HepG2 (cell line): ENCODE data around the gene HYAL1. TPM values are rescaled to one million over a fixed set of nuclear protein-coding genes. Genes with fewer than 3 reads are reported as not detected.

Experiments
- ATAC-seq: fragments of 200-7000 bp; cut with Tn5 transposase; 3 replicates; pipeline ENCODE4 v1.9.1; 2020; ENCODE audit warnings: mild to moderate bottlenecking, moderate library complexity
- BruUV-seq: library from RNA; stranded (reverse); fragments of 400-500 nt; replicated peaks from 2 replicates; lab custom pipeline; 2021; lab: Mats Ljungman, UMichigan
- CTCF ChIA-PET: fragments of 300-600 bp; formaldehyde crosslinking; extraction: SDS; loops from one replicate; lab custom pipeline; 2021; ENCODE audit warnings: low total read pairs, inconsistent platforms, low intra/inter-chr PET ratio; lab: Yijun Ruan, JAX
- POLR2A ChIA-PET: fragments of 350-600 bp; sonication (Branson Sonifier 250); formaldehyde crosslinking; loops from one replicate; lab custom pipeline; 2020; ENCODE audit warnings: antibody characterized with exemption, inconsistent platforms; lab: Yijun Ruan, JAX
- DNase-seq: peaks from one replicate; pipeline ENCODE4 v3.0.0-alpha.2; 2015; ENCODE audit warnings: low spot score
- FAIRE-seq: peaks from 3 replicates; lab custom pipeline; 2011; peaks lifted over from hg19 to GRCh38; lab: Jason Lieb, UNC
- H2AFZ ChIP-seq: one replicate; pipeline ENCODE4 v1.6.1; 2011; ENCODE audit warnings: low read length, inconsistent platforms
- H3K27ac ChIP-seq: fragments of 300-600 bp; 3 replicates; pipeline ENCODE4 v1.8.0; 2011; ENCODE audit warnings: mixed run types, mild to moderate bottlenecking, mixed read lengths, low read length, inconsistent platforms; ENCODE audit not compliant: insufficient read depth; ENCODE audit errors: extremely low read length
- H3K27me3 ChIP-seq, 2 experiments: fragments of 200-600 bp in 1 of 2; 2 replicates in 1 of 2; 3 replicates in 1 of 2; pipeline versions ENCODE4 v1.6.0 to v1.8.0; 2011; ENCODE audit warnings: low read length in 2 of 2, mild to moderate bottlenecking in 2 of 2, moderate library complexity in 2 of 2, inconsistent platforms in 1 of 2; ENCODE audit not compliant: insufficient read depth in 2 of 2, control insufficient read depth in 1 of 2
- H3K36me3 ChIP-seq, 2 experiments: fragments of 200-600 bp in 1 of 2; replicated peaks in 1 of 2; 2 replicates in 1 of 2; 3 replicates in 1 of 2; pipeline versions ENCODE4 v1.5.1 to v1.8.0; 2011; ENCODE audit warnings: low read length in 2 of 2, inconsistent platforms in 1 of 2; ENCODE audit not compliant: insufficient read depth in 2 of 2, control insufficient read depth in 1 of 2
- H3K4me1 ChIP-seq: 2 replicates; pipeline ENCODE4 v1.5.1; 2012; ENCODE audit warnings: low read length, inconsistent platforms; ENCODE audit not compliant: insufficient read depth
- H3K4me2 ChIP-seq: 2 replicates; pipeline ENCODE4 v1.6.0; 2011; ENCODE audit warnings: low read depth, low read length, inconsistent platforms
- H3K4me3 ChIP-seq, 3 experiments: fragments of 200-600 bp in 1 of 3; sonication (generic), shearing (Covaris generic) in 1 of 3; replicated peaks in 1 of 3; 2 replicates each; pipeline ENCODE4 v1.5.1; 2011 to 2016; ENCODE audit warnings: low read length in 3 of 3, inconsistent platforms in 2 of 3, low read depth in 2 of 3, mild to moderate bottlenecking in 2 of 3, control low read depth in 1 of 3, mixed read lengths in 1 of 3; ENCODE audit not compliant: insufficient read depth in 1 of 3
- H3K79me2 ChIP-seq: one replicate; pipeline ENCODE4 v1.6.1; 2011; ENCODE audit warnings: low read length, inconsistent platforms; ENCODE audit not compliant: insufficient read depth
- H3K9ac ChIP-seq: 2 replicates; pipeline ENCODE4 v1.6.0; 2011; ENCODE audit warnings: mild to moderate bottlenecking, low read depth, low read length, inconsistent platforms; ENCODE audit not compliant: insufficient read depth
- H3K9me3 ChIP-seq: 2 replicates; pipeline ENCODE4 v1.5.1; 2012; ENCODE audit warnings: mild to moderate bottlenecking, low read length
- H4K20me1 ChIP-seq: 2 replicates; pipeline ENCODE4 v1.6.0; 2011; ENCODE audit warnings: inconsistent platforms, mild to moderate bottlenecking, low read length, moderate library complexity; ENCODE audit not compliant: insufficient read depth
- CC2D1A ChIP-seq: sonication (generic); formaldehyde crosslinking; IDR thresholded peaks from 2 replicates; pipeline ENCODE4 v1.8.1; 2023; ENCODE audit warnings: mild to moderate bottlenecking, missing genetic modification reagents
- EP300 ChIP-seq, 3 experiments: sonication (generic) in 1 of 3; formaldehyde crosslinking in 1 of 3; IDR thresholded peaks; 2 replicates each; pipeline versions ENCODE4 v1.5.1 to v1.6.1; 2011 to 2020; ENCODE audit warnings: low read depth in 2 of 3, low read length in 2 of 3, borderline replicate concordance in 1 of 3, improper control_type of control experiment in 1 of 3, mild to moderate bottlenecking in 1 of 3, missing genetic modification reagents in 1 of 3, moderate library complexity in 1 of 3
- FOXA1 ChIP-seq, 2 experiments: fragments of 450-650 bp in 1 of 2; sonication (generic) in 1 of 2; formaldehyde crosslinking in 1 of 2; IDR thresholded peaks; 2 replicates each; pipeline versions ENCODE4 v1.4.0 to v1.6.1; 2016 to 2020; ENCODE audit warnings: missing genetic modification reagents in 1 of 2
- GRHL1 ChIP-seq: sonication (generic); formaldehyde crosslinking; conservative IDR thresholded peaks from 2 replicates; pipeline ENCODE4 v1.8.0; 2022; ENCODE audit warnings: missing genetic modification reagents
- HOXD1 ChIP-seq: sonication (generic); formaldehyde crosslinking; IDR thresholded peaks from 2 replicates; pipeline ENCODE4 v1.5.0; 2020; ENCODE audit warnings: missing genetic modification reagents
- KIAA2018 ChIP-seq: sonication (generic); formaldehyde crosslinking; IDR thresholded peaks from 2 replicates; pipeline ENCODE4 v1.5.0; 2020; ENCODE audit warnings: mild to moderate bottlenecking, missing genetic modification reagents, borderline replicate concordance
- MTF1 ChIP-seq: sonication (generic); formaldehyde crosslinking; IDR thresholded peaks from 2 replicates; pipeline ENCODE4 v1.5.0; 2020; ENCODE audit warnings: missing genetic modification reagents
- NCOA1 ChIP-seq: sonication (generic); formaldehyde crosslinking; IDR thresholded peaks from 2 replicates; pipeline ENCODE4 v1.9.0; 2021; ENCODE audit warnings: missing genetic modification reagents
- ONECUT2 ChIP-seq: sonication (generic); formaldehyde crosslinking; IDR thresholded peaks from 2 replicates; pipeline ENCODE4 v1.4.0; 2020; ENCODE audit warnings: missing genetic modification reagents
- RFXAP ChIP-seq: sonication (generic); formaldehyde crosslinking; IDR thresholded peaks from 2 replicates; pipeline ENCODE4 v1.4.0; 2020; ENCODE audit warnings: missing genetic modification reagents, borderline replicate concordance
- ZGPAT ChIP-seq: IDR thresholded peaks from 2 replicates; pipeline ENCODE4 v1.6.1; 2016; ENCODE audit warnings: mild to moderate bottlenecking
- WGBS: methylation state at CpG from one replicate; pipeline ENCODE4 v1.1.6; 2017; ENCODE audit warnings: low lambda C conversion rate; 5-methylcytosine and 5-hydroxymethylcytosine counted together
- in situ Hi-C: cut with HindIII; loops from 2 replicates; pipeline ENCODE4 v1.10.0; 2017; ENCODE audit warnings: low pct_unique_long_range_greater_than_20kb; ENCODE audit not compliant: extremely low pct_ligation_motif_present
- intact Hi-C: fragments of 100-400 bp; cut with micrococcal nuclease; formaldehyde crosslinking; loops from one replicate; pipeline ENCODE4 v1.10.0; 2022; ENCODE audit not compliant: unreplicated experiment
- polyA plus RNA-seq, 8 experiments: library from polyadenylated mRNA; depleted of rRNA in 3 of 8; stranded (reverse) in 7 of 8; unstranded in 1 of 8; fragments of >200 nt; fragmentation: Illumina TruSeq in 4 of 8; extraction: Trizol in 4 of 8; gene quantifications; 2 replicates each; pipeline versions ENCODE4 v1.2.1 to v1.2.3, GENCODE V29; 2011 to 2016; ENCODE audit warnings: low read depth in 4 of 8, missing spikeins in 1 of 8, mixed read lengths in 1 of 8; ENCODE audit not compliant: insufficient read depth in 1 of 8
- total RNA-seq, 5 experiments: library from RNA; depleted of rRNA; stranded (reverse); fragments of >200 nt; fragmentation: Illumina TruSeq; extraction: Trizol; gene quantifications; 2 replicates each; pipeline ENCODE4 v1.2.3, GENCODE V29; 2016; ENCODE audit warnings: low read depth in 1 of 5

The HYAL1 gene
- total and polyA plus RNA-seq, 2 of the 13 experiments (the other 11 are each of a cell fraction or from before 2014, with no cell fraction given) = 76.5 to 193 TPM

GRCh38 chr3:50278123-50278879 lies 25.1 kb downstream of the HYAL1 start:
- Histone ChIP-seq H3K79me2 (no peaks in the 10 kb centered on the region), H3K4me3 (no peak overlapping the region), H3K27ac (no peak overlapping the region), H4K20me1 (no peaks in the 10 kb centered on the region; the same call in 1 of the 2 replicates), H3K4me2 (no peak overlapping the region), H2AFZ (no peak overlapping the region), H3K36me3 (peaks cover 14 to 30% of the 10 kb centered on the region in 2 experiments), H3K9me3 (no peaks in the 10 kb centered on the region), H3K27me3 (no peaks in the 10 kb centered on the region), H3K4me1 (peaks cover 42% of the 10 kb centered on the region), H3K9ac (no peak overlapping the region)
- ChIA-PET CTCF (no interaction called here), POLR2A (interaction anchor here (1.1 to 6.2 kb wide), 8 partner anchors 8 to 46 kb away, joined by 3 to 28 read pairs (median 6); partner anchors contain the start of genes HYAL3, IFRD2 and NAA80)
- FAIRE-seq (no peak), ATAC-seq (peak; percentile 17), DNase-seq (no peak)
- in situ Hi-C loops = loop anchor here (10.0 kb wide), 1 partner anchor 84 kb away; the partner anchor contains the start of gene GNAT1
- no TSS peak for BruUV-seq
- intact Hi-C loops = no loop called here
- WGBS = 86% methylated on average over 4 of the region's 4 CpGs
- no peak for TF ChIP-seq NCOA1 (CRISPR knock-in tag)
- TF ChIP-seq FOXA1 (IDR thresholded peaks at IDR 0.05) = no peak
- TF ChIP-seq FOXA1 (CRISPR knock-in tag; IDR thresholded peaks at IDR 0.05) = peak; percentile 46
- TF ChIP-seq ONECUT2 (CRISPR knock-in tag) = no peak
- no peak for TF ChIP-seq EP300 (IDR thresholded peaks at IDR 0.05; ENCODE audit: low read depth in 2 of 2, low read length in 2 of 2)
- 0 out of 2 replicates have a peak, but pooled peaks have one; percentile 30 for TF ChIP-seq EP300 (CRISPR knock-in tag; IDR thresholded peaks at IDR 0.05; ENCODE audit: borderline replicate concordance)
- no peak for TF ChIP-seq HOXD1 (CRISPR knock-in tag)
- TF ChIP-seq RFXAP (CRISPR knock-in tag) = no peak
- no peak for TF ChIP-seq GRHL1 (CRISPR knock-in tag)
- TF ChIP-seq CC2D1A = no peak
- no peak for TF ChIP-seq MTF1
- TF ChIP-seq ZGPAT = no peak
- no peak for TF ChIP-seq KIAA2018 (CRISPR knock-in tag)
